Measurements from ENCODE around the gene ANKRD6. TPM values are rescaled to one million over a fixed set of nuclear protein-coding genes. Genes with fewer than 3 reads are reported as not detected.

The ANKRD6 gene
- total RNA-seq, 2 donors from 2014 or later = 4.2 to 5.5 TPM

DNA sequence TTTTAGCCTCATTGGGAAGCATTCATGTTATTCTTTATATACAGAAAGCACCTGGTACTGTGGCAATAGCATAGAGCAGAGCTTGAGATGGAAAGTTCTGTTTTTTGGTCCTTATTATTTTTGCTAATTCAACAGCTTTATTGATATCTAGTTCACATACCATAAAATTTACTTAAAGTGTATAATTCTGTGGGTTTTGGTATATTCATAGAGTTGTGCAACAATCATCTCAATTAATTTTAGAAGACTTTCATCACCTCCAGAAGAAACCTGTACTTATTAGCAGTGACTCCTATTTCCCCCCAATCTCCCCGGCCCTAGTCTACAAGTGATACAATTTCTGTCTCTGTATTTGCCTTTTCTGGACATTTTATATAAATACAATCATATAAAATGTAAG is 77.4 kb downstream of the ANKRD6 start:
- Mint-ChIP-seq H3K4me1 (ENCODE audit: low read depth) (no peaks in the 10 kb centered on the region), H3K27ac (no peak overlapping the region), H3K36me3 (ENCODE audit: insufficient read depth in 2 of 2) (no peaks in the 10 kb centered on the region), H3K27me3 (ENCODE audit: low read depth) (no peaks in the 10 kb centered on the region), H3K9me3 (no peaks in the 10 kb centered on the region), H3K4me3 (no peak overlapping the region)
- ATAC-seq (replicated peaks in 1 of 2) (no peak), DNase-seq (no peak)

- H3K9me3 Mint-ChIP-seq = no peaks in the 10 kb centered on the region
- H3K27me3 Mint-ChIP-seq (ENCODE audit: low read depth) = no peaks in the 10 kb centered on the region
- no peak overlapping the region for H3K4me3 Mint-ChIP-seq
- no peak overlapping the region for H3K27ac Mint-ChIP-seq
- DNase-seq = no peak
- no peaks in the 10 kb centered on the region for H3K36me3 Mint-ChIP-seq (ENCODE audit: insufficient read depth in 2 of 2)
- ATAC-seq (replicated peaks in 1 of 2) = no peak
- H3K4me1 Mint-ChIP-seq (ENCODE audit: low read depth) = no peaks in the 10 kb centered on the region
These were observed 85.6 kb downstream of the ANKRD6 start for GRCh38 chr6:89518352-89519055.

DNA sequence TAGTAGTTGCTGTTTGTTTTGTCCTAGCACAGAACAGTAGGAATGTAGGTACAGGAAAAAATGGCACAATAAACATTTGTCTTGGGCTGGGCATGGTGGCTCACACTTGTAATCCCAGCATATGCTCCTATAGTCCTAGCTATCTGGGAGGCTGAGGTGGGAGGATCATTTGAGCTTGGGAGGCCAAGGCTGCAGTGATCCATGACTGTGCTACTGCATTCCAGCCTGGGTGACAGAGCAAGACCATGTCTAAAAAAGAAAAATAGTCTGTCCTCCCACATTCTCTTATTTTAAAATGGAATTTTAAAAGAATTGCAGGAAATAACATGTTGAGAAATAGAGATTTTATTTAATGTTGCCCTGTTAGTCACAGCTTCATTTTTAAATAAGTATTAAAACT is 87.8 kb downstream of the ANKRD6 start:
- ATAC-seq (replicated peaks in 1 of 2) (no peak), DNase-seq (no peak)
- Mint-ChIP-seq H3K9me3 (no peaks in the 10 kb centered on the region), H3K4me1 (ENCODE audit: low read depth) (no peaks in the 10 kb centered on the region), H3K36me3 (ENCODE audit: insufficient read depth in 2 of 2) (no peaks in the 10 kb centered on the region), H3K4me3 (no peak overlapping the region), H3K27ac (no peak overlapping the region), H3K27me3 (ENCODE audit: low read depth) (no peaks in the 10 kb centered on the region)

DNA sequence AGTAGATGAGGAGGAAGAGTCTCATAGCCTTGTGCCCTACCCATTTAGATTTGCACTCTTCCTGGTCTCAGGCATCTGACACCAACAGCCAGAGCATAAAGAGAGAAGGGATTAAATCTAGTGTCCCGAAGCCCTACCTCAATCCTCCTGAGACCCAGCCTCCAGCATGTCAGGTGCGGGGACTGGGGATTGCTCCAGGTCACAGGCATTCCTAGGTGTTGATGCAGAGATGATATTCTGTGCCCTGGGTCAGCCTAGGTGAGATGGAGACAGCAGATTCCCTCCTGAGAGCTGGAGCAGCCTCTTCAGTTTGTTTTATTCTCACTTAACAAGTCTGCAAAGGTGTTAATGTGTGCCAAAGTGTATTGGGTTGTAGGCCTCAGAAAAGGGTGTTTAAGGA is 89.8 kb downstream of the ANKRD6 start:
- Mint-ChIP-seq H3K9me3 (no peaks in the 10 kb centered on the region), H3K36me3 (ENCODE audit: insufficient read depth in 2 of 2) (no peaks in the 10 kb centered on the region), H3K4me1 (ENCODE audit: low read depth) (no peaks in the 10 kb centered on the region), H3K27me3 (ENCODE audit: low read depth) (no peaks in the 10 kb centered on the region), H3K27ac (no peak overlapping the region), H3K4me3 (no peak overlapping the region)
- DNase-seq (no peak), ATAC-seq (replicated peaks in 1 of 2) (no peak)

GRCh38 chr6:89525786-89526562 is 93.0 kb downstream of the ANKRD6 start:
- Mint-ChIP-seq H3K9me3 (no peaks in the 10 kb centered on the region), H3K27me3 (ENCODE audit: low read depth) (no peaks in the 10 kb centered on the region), H3K4me1 (ENCODE audit: low read depth) (no peaks in the 10 kb centered on the region), H3K36me3 (ENCODE audit: insufficient read depth in 2 of 2) (no peaks in the 10 kb centered on the region), H3K4me3 (no peak overlapping the region), H3K27ac (no peak overlapping the region)
- DNase-seq (no peak), ATAC-seq (replicated peaks in 1 of 2) (no peak)

GRCh38 chr6:89526563-89526869 is 93.6 kb downstream of the ANKRD6 start:
- Mint-ChIP-seq H3K4me3 (no peak overlapping the region), H3K27ac (no peak overlapping the region), H3K4me1 (ENCODE audit: low read depth) (no peaks in the 10 kb centered on the region), H3K27me3 (ENCODE audit: low read depth) (no peaks in the 10 kb centered on the region), H3K36me3 (ENCODE audit: insufficient read depth in 2 of 2) (no peaks in the 10 kb centered on the region), H3K9me3 (peaks cover 0 to under 1% of the 10 kb centered on the region in 2 donors)
- no peak for DNase-seq
- ATAC-seq (replicated peaks in 1 of 2) = no peak

DNA sequence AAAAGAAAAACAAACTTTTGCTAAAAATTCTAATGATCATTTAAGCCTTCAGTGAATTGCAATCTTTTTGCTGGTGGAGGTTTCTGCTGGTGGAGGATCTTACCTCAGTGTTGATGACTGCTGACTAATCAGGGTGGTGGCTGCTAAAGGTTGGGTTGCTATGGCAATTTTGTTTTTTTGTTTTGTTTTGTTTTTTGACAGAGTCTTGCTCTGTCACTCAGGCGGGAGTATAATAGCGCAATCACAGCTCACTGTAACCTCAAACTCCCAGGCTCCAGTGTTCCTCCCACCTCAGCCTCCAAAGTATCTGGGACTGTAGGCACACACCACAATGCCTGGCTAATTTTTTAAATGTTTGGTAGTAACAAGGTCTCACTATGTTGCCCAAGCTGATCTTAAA is 94.7 kb downstream of the ANKRD6 start:
- Mint-ChIP-seq H3K27me3 (ENCODE audit: low read depth) (no peaks in the 10 kb centered on the region), H3K36me3 (ENCODE audit: insufficient read depth in 2 of 2) (no peaks in the 10 kb centered on the region), H3K9me3 (peaks cover 0 to 3% of the 10 kb centered on the region in 2 donors), H3K27ac (no peak overlapping the region), H3K4me1 (ENCODE audit: low read depth) (no peaks in the 10 kb centered on the region), H3K4me3 (no peak overlapping the region)
- peak in 1 of 2 donors; percentile 43 for ATAC-seq (replicated peaks in 1 of 2)
- DNase-seq = no peak

GRCh38 chr6:89528866-89529265 is 95.9 kb downstream of the ANKRD6 start:
- no peak overlapping the region for H3K27ac Mint-ChIP-seq
- peaks cover 0 to 3% of the 10 kb centered on the region in 2 donors for H3K9me3 Mint-ChIP-seq
- no peaks in the 10 kb centered on the region for H3K27me3 Mint-ChIP-seq (ENCODE audit: low read depth)
- H3K36me3 Mint-ChIP-seq (ENCODE audit: insufficient read depth in 2 of 2) = no peaks in the 10 kb centered on the region
- ATAC-seq (replicated peaks in 1 of 2) (no peak), DNase-seq (no peak)
- no peaks in the 10 kb centered on the region for H3K4me1 Mint-ChIP-seq (ENCODE audit: low read depth)
- H3K4me3 Mint-ChIP-seq = no peak overlapping the region

- Mint-ChIP-seq H3K4me1 (ENCODE audit: low read depth) (no peaks in the 10 kb centered on the region), H3K9me3 (peaks cover 0 to 3% of the 10 kb centered on the region in 2 donors), H3K27ac (no peak overlapping the region), H3K27me3 (ENCODE audit: low read depth) (no peaks in the 10 kb centered on the region), H3K4me3 (no peak overlapping the region), H3K36me3 (ENCODE audit: insufficient read depth in 2 of 2) (no peaks in the 10 kb centered on the region)
- no peak for ATAC-seq (replicated peaks in 1 of 2)
- DNase-seq = no peak
These were observed 98.0 kb downstream of the ANKRD6 start for GRCh38 chr6:89530982-89531381.

DNA sequence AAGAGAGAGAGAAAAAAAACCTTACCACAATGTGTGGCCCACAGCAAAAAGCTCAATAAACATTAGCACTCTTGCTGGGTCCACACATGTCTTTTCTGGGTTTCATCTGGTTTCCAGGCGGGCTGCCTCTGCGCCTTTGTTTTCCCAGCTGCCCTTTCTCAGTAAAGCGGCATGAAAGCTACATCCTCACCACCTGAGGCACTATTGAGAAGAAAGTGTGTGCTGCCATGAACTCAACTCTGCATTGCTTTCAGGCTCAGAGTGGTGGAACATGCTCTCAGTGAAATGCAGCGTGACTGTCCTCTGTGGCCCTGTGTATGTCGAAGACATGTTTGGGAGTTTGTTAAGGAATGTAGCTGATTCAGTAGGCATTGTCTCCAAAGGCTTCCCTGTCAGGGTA is 103.3 kb downstream of the ANKRD6 start:
- no peak for ATAC-seq (replicated peaks in 1 of 2)
- H3K4me1 Mint-ChIP-seq (ENCODE audit: low read depth) = no peaks in the 10 kb centered on the region
- DNase-seq = no peak
- H3K36me3 Mint-ChIP-seq (ENCODE audit: insufficient read depth in 2 of 2) = no peaks in the 10 kb centered on the region
- peaks cover 0 to 3% of the 10 kb centered on the region in 2 donors for H3K9me3 Mint-ChIP-seq
- no peak overlapping the region for H3K4me3 Mint-ChIP-seq
- no peak overlapping the region for H3K27ac Mint-ChIP-seq
- no peaks in the 10 kb centered on the region for H3K27me3 Mint-ChIP-seq (ENCODE audit: low read depth)

- DNase-seq = no peak
These were observed 106.8 kb downstream of the ANKRD6 start for GRCh38 chr6:89539779-89540178.

GRCh38 chr6:89542081-89542857 is 109.3 kb downstream of the ANKRD6 start:
- H3K36me3 Mint-ChIP-seq (ENCODE audit: insufficient read depth in 2 of 2) = no peaks in the 10 kb centered on the region
- H3K27ac Mint-ChIP-seq = no peak overlapping the region
- ATAC-seq (replicated peaks in 1 of 2) = no peak
- H3K4me3 Mint-ChIP-seq = no peak overlapping the region
- no peaks in the 10 kb centered on the region for H3K9me3 Mint-ChIP-seq
- H3K4me1 Mint-ChIP-seq (ENCODE audit: low read depth) = no peaks in the 10 kb centered on the region
- no peaks in the 10 kb centered on the region for H3K27me3 Mint-ChIP-seq (ENCODE audit: low read depth)
- DNase-seq = no peak

More at GRCh38 chr6:89539779-89540178, 106.8 kb downstream of the ANKRD6 start:
- Mint-ChIP-seq H3K4me1 (ENCODE audit: low read depth) (no peaks in the 10 kb centered on the region), H3K36me3 (ENCODE audit: insufficient read depth in 2 of 2) (no peaks in the 10 kb centered on the region), H3K4me3 (no peak overlapping the region), H3K9me3 (no peaks in the 10 kb centered on the region), H3K27ac (no peak overlapping the region), H3K27me3 (ENCODE audit: low read depth) (no peaks in the 10 kb centered on the region)
- ATAC-seq (replicated peaks in 1 of 2) = no peak

DNA sequence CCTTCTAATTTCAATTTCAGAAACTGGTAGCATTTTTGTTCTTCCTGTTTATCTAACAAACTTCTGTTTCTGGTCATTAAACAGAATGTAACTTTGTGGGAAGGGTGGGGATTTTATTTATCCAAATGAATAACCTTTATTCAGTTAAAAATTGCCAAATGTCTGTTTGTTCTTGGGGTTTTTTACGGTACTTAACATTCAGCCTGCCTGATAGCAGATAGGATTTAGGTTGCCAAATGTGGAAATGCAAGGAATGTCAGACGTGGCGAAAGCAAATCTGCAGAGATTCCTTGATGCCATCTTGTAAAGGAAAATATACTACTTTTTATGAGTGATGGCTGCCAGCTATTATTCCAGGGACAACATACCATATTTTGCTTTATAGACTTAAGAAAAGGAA is 109.9 kb downstream of the ANKRD6 start:
- no peaks in the 10 kb centered on the region for H3K27me3 Mint-ChIP-seq (ENCODE audit: low read depth)
- H3K27ac Mint-ChIP-seq = no peak overlapping the region
- no peaks in the 10 kb centered on the region for H3K36me3 Mint-ChIP-seq (ENCODE audit: insufficient read depth in 2 of 2)
- ATAC-seq (replicated peaks in 1 of 2) (no peak), DNase-seq (no peak)
- no peak overlapping the region for H3K4me3 Mint-ChIP-seq
- H3K4me1 Mint-ChIP-seq (ENCODE audit: low read depth) = no peaks in the 10 kb centered on the region
- H3K9me3 Mint-ChIP-seq = no peaks in the 10 kb centered on the region
